Measurements from ENCODE around the gene LCN1.

LCN1 gene

DNA sequence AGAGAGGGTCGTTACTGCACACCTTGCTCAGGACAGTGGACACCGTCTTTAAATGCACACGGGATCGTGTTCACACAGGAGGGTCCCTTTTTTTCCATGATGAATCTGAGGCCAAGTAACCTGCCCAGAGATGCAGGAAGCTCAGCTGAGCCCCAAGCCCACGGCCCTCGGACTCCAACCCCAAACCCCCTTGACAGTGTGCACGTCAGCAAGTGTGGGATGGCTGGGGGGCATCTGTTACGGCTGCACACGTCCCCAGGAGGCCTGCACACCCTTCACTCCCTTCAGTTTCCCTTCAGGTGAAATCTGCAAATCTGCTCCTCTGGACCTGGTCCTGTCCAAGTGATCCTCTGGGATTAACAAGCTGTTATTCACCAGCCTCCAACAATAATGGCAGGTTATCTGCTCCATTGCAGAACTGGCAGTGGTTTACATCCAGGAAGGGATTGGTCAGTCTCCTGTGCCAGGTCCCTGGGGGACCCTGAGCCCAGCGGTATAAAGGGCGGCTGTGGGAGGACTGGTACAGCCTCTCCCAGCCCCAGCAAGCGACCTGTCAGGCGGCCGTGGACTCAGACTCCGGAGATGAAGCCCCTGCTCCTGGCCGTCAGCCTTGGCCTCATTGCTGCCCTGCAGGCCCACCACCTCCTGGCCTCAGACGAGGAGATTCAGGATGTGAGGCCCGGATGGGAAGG lies at the start of gene LCN1:
Gene LCN1, plus strand, starts transcription at position 525 of the 692 bp plus-strand sequence. Its CDS starts 58 bp downstream, at position 583.
- no peaks in the 10 kb centered on the region for H3K4me1 ChIP-seq (ENCODE audit: control insufficient read depth, insufficient read depth, low read length)
- H3K27me3 ChIP-seq (ENCODE audit: control insufficient read depth in 1 of 2, insufficient read depth in 2 of 2, low read length in 2 of 2), result peaks cover 0 to 7% of the 10 kb centered on the region in 2 donors
- H3K4me3 ChIP-seq (ENCODE audit: low read length in 2 of 2), result no peak within 1 kb of the TSS
- H3K9me3 ChIP-seq (ENCODE audit: control insufficient read depth in 2 of 2, low read length in 2 of 2), result no peaks in the 10 kb centered on the region
- H3K27ac ChIP-seq (ENCODE audit: low read length), result no peak within 1 kb of the TSS
- H3K36me3 ChIP-seq (ENCODE audit: control insufficient read depth in 2 of 2, insufficient read depth in 2 of 2, low read length in 2 of 2), result no peaks in the 10 kb centered on the region
- H3K9ac ChIP-seq (ENCODE audit: low read length in 2 of 2), result no peak within 1 kb of the TSS

DNA sequence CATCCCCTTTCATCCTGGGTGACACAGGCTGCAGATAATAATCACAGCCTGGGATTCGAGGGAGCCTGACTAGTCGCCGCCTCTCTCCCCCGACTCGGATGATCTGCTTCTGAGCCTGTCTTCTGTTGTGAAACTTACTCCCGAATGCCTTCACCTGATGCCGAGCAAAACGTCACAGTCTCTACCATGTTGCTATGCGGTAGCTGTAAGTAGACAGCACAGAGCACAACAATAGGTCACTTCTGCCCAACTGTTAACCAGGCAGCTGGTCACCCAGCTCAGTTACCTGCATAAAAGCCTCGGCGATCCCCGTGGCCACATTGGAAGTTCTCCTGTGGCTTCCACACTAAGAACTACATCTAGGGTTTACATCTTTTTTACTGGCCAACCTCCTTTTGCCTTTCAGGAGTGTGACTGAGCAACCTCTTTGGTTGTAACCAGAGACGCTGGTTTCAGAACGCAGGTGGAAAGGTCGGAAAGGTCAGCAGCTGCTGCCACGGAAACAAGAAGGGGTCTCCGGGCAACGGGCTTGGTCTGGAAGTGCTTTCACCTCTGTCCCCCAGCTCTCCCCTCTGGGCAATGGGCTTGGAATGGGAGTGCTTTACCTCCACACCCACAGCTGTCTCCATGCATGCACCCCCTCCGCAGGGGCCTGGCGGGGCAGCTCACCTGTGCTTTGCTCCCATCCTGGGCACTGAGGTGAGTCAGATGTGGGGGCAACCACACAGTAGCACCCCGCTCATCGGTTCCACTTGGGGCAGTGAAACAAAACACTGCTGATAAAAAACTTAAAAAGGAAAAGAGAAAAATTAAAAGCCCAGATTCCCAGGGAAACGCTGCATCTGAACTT lies 49.2 kb upstream of the LCN1 start:
- no peaks in the 10 kb centered on the region for H3K36me3 ChIP-seq (ENCODE audit: control insufficient read depth in 2 of 2, insufficient read depth in 2 of 2, low read length in 2 of 2)
- H3K9ac ChIP-seq (ENCODE audit: low read length in 2 of 2), result no peak overlapping the region
- no peak overlapping the region for H3K4me3 ChIP-seq (ENCODE audit: low read length in 2 of 2)
- H3K27me3 ChIP-seq (ENCODE audit: control insufficient read depth in 1 of 2, insufficient read depth in 2 of 2, low read length in 2 of 2), result peaks cover 0 to 4% of the 10 kb centered on the region in 2 donors
- no peaks in the 10 kb centered on the region for H3K4me1 ChIP-seq (ENCODE audit: control insufficient read depth, insufficient read depth, low read length)
- H3K27ac ChIP-seq (ENCODE audit: low read length), result no peak overlapping the region
- no peaks in the 10 kb centered on the region for H3K9me3 ChIP-seq (ENCODE audit: control insufficient read depth in 2 of 2, low read length in 2 of 2)

DNA sequence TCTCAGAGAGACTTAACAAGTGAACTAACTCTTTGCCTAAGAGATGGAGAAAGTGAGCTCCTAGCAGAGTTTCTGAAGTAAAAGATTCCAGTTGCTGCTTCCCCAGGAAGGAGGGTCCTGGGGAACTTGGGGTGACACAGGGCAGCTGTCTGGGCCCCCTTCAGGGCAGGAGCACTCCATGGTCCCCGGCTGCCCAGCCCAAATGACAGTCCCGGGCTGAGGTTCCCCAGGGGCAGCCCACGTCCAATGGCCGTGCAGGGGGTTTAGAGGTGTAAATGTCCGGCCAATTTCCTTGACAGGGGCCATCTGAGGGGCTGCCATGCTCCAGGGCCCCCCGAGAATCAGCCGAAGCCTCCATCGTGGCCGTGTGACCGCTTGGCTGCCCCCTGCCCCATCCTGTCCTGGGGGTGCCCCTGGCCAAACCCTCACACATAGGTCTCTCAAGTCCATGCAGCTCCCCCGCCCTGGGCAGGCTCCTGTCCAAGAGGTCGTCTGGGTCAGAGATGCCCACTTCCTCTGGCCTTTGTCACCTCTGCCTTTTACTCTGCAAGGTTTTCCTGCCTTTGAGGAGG lies 47.2 kb upstream of the LCN1 start:
- no peak overlapping the region for H3K27ac ChIP-seq (ENCODE audit: low read length)
- peaks cover 0 to 3% of the 10 kb centered on the region in 2 donors for H3K27me3 ChIP-seq (ENCODE audit: control insufficient read depth in 1 of 2, insufficient read depth in 2 of 2, low read length in 2 of 2)
- peaks cover 4% of the 10 kb centered on the region for H3K4me1 ChIP-seq (ENCODE audit: control insufficient read depth, insufficient read depth, low read length)
- H3K4me3 ChIP-seq (ENCODE audit: low read length in 2 of 2), result no peak overlapping the region
- no peaks in the 10 kb centered on the region for H3K36me3 ChIP-seq (ENCODE audit: control insufficient read depth in 2 of 2, insufficient read depth in 2 of 2, low read length in 2 of 2)
- no peaks in the 10 kb centered on the region for H3K9me3 ChIP-seq (ENCODE audit: control insufficient read depth in 2 of 2, low read length in 2 of 2)
- no peak overlapping the region for H3K9ac ChIP-seq (ENCODE audit: low read length in 2 of 2)

DNA sequence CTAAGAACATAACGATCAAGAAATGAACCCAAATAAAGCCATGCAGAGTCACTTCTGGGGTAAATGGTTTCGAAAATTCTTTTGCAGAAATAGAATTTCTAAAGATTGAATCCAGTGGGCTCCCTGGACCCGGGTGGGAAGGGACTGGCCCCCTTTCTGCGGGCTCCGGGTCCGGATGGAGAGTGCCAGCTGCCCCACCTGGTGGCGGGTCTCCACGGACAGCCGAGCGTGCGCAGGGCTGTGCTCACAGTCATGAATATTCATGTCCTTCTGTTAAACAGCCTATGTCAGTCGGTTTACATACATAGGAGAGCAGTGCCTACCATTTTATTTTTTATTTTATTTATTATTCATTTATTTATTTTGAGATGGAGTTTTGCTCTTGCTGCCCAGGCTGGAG lies 46.3 kb upstream of the LCN1 start:
- no peaks in the 10 kb centered on the region for H3K9me3 ChIP-seq (ENCODE audit: control insufficient read depth in 2 of 2, low read length in 2 of 2)
- no peak overlapping the region for H3K4me3 ChIP-seq (ENCODE audit: low read length in 2 of 2)
- H3K9ac ChIP-seq (ENCODE audit: low read length in 2 of 2), result no peak overlapping the region
- H3K27ac ChIP-seq (ENCODE audit: low read length), result no peak overlapping the region
- H3K27me3 ChIP-seq (ENCODE audit: control insufficient read depth in 1 of 2, insufficient read depth in 2 of 2, low read length in 2 of 2), result peaks cover 0 to 3% of the 10 kb centered on the region in 2 donors
- H3K4me1 ChIP-seq (ENCODE audit: control insufficient read depth, insufficient read depth, low read length), result peaks cover 6% of the 10 kb centered on the region
- no peaks in the 10 kb centered on the region for H3K36me3 ChIP-seq (ENCODE audit: control insufficient read depth in 2 of 2, insufficient read depth in 2 of 2, low read length in 2 of 2)

DNA sequence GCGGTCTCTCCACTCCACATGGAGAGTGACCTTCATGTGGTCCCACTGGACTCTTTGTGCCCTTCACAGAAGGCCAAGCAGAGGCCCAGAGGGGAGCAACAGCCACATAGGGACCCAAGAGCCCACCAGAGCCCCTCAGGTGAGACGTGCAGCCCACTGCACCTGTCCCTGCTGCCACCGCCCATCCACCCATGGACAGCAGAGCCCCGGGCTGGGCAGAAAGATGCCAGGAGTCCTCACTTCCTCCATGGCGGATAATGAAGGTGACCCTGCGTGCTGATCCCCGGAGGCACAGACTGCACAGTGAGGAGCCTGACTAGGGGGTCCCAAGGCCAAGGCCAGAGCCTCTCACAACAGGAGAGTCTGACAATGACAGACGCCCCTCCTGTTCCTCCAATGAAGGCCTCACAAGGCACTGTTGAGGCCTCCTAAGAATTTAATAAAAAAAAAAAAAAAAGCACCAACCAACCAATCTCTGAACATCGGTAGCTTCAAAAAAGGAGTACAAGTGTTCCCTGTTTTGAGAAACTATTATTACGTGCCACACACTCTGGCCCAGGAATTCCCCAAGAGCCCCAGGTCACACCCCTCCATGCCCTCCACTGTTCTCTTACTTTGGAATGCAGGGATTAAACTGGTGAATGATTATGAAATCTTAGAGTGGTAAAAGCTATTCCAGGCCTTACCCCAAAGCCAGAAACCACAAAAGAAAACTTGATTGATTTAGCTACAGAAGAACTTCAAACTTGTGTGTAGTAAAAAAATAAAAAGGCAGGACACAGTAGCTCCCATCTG lies 44.5 kb upstream of the LCN1 start:
- H3K27me3 ChIP-seq (ENCODE audit: control insufficient read depth in 1 of 2, insufficient read depth in 2 of 2, low read length in 2 of 2), result no peaks in the 10 kb centered on the region
- H3K27ac ChIP-seq (ENCODE audit: low read length), result no peak overlapping the region
- H3K36me3 ChIP-seq (ENCODE audit: control insufficient read depth in 2 of 2, insufficient read depth in 2 of 2, low read length in 2 of 2), result no peaks in the 10 kb centered on the region
- H3K9ac ChIP-seq (ENCODE audit: low read length in 2 of 2), result no peak overlapping the region
- H3K9me3 ChIP-seq (ENCODE audit: control insufficient read depth in 2 of 2, low read length in 2 of 2), result no peaks in the 10 kb centered on the region
- H3K4me1 ChIP-seq (ENCODE audit: control insufficient read depth, insufficient read depth, low read length), result peaks cover 16% of the 10 kb centered on the region
- H3K4me3 ChIP-seq (ENCODE audit: low read length in 2 of 2), result no peak overlapping the region

DNA sequence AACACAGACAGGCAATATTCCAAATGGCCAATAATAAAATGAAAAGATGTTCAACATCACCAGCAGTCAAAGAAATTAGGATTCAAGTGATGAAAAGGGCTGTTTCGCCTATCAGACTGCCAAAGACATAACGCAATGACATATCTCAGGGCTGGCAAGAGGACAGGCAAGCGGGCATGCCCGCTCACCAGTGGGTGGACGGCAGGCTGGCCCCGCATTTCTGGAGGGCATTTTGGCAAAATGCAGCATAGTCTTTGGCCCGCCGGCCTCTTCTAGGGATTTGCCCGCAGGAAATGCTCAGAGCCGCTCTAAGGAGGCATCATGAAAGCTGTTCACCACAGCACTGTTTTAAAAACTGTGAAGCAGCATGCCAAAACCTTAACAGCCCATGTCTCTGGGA lies 43.0 kb upstream of the LCN1 start:
- Histone ChIP-seq H3K9ac (ENCODE audit: low read length in 2 of 2) (no peak overlapping the region), H3K9me3 (ENCODE audit: control insufficient read depth in 2 of 2, low read length in 2 of 2) (no peaks in the 10 kb centered on the region), H3K27ac (ENCODE audit: low read length) (no peak overlapping the region), H3K4me3 (ENCODE audit: low read length in 2 of 2) (no peak overlapping the region), H3K4me1 (ENCODE audit: control insufficient read depth, insufficient read depth, low read length) (peaks cover 16% of the 10 kb centered on the region), H3K27me3 (ENCODE audit: control insufficient read depth in 1 of 2, insufficient read depth in 2 of 2, low read length in 2 of 2) (no peaks in the 10 kb centered on the region), H3K36me3 (ENCODE audit: control insufficient read depth in 2 of 2, insufficient read depth in 2 of 2, low read length in 2 of 2) (no peaks in the 10 kb centered on the region)

DNA sequence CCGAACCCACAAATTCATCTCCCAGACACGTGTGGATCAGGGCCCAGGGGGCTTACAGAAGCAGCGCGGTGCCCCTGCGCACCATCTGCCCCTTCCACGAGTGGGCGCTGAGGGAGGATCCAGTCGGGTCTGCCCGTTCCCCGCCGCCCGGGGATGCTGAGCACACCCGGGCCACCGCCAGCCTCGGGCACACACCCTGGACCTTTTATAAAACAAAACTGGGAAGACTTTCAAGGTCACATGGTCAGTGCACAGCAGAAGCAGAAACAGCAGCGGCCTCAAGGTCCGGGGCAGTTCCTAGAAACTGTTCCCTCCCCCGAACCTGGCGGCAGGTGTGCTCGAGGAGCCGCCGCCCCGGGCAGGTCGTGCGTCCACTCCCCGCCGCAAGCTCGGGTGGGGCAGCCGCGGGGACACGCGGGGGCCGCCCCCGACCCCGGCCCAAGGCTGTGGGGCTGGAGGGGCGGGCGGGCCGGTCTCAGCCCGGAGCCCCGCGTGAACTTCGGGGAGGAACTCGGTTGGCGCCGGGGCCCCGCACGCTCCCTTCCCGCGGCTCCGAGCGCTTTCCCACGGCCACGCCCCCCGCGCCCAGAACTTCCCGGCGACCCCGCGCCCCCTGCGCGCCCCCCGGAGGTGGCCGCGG lies 42.3 kb upstream of the LCN1 start:
- Histone ChIP-seq H3K9ac (ENCODE audit: low read length in 2 of 2) (peak overlapping the region in 1 of 2 donors; percentile 29), H3K27me3 (ENCODE audit: control insufficient read depth in 1 of 2, insufficient read depth in 2 of 2, low read length in 2 of 2) (no peaks in the 10 kb centered on the region), H3K36me3 (ENCODE audit: control insufficient read depth in 2 of 2, insufficient read depth in 2 of 2, low read length in 2 of 2) (no peaks in the 10 kb centered on the region), H3K4me1 (ENCODE audit: control insufficient read depth, insufficient read depth, low read length) (peaks cover 16% of the 10 kb centered on the region), H3K9me3 (ENCODE audit: control insufficient read depth in 2 of 2, low read length in 2 of 2) (no peaks in the 10 kb centered on the region), H3K4me3 (ENCODE audit: low read length in 2 of 2) (peak overlapping the region; percentile 41 to 68), H3K27ac (ENCODE audit: low read length) (no peak overlapping the region)

DNA sequence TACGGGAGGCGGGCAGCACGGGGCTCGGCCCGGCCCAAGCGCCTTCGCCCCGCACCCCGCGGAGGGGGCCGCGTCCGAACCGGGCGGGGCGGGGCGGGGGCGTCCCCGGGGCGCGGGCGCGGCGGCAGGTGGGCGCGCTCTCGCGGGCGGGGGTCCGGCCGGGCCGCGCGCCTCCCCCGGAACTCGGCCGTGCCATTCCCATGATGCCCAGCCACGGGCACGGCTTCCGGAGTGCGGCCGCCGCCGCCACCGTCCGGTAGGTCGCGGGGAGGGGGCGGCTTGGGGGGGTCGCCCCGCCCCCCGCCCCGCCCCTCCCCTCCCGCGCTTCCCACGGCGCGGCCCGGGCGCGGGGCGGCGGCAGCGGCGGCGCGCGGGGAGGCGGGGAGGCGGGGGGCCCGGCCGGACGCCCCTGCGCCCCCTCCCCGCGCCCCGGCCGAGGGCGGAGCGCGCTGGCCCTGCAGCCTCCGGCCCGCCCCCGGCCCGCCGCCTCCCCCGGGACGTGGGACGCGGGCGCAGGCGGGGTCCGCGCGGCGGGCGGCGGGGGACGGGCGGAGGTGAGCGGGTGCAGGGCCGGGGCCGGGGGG lies 41.7 kb upstream of the LCN1 start, which contains the start of gene PPP1R26:
Gene PPP1R26, plus strand, starts transcription at position 314 of the 584 bp plus-strand sequence. CDS start 4,729 bp downstream, outside the sequence.
- Histone ChIP-seq H3K9me3 (ENCODE audit: control insufficient read depth in 2 of 2, low read length in 2 of 2) (no peaks in the 10 kb centered on the region), H3K9ac (ENCODE audit: low read length in 2 of 2) (peak within 1 kb of the TSS; percentile 55 to 62), H3K36me3 (ENCODE audit: control insufficient read depth in 2 of 2, insufficient read depth in 2 of 2, low read length in 2 of 2) (peaks cover 0 to 3% of the 10 kb centered on the region in 2 donors), H3K27me3 (ENCODE audit: control insufficient read depth in 1 of 2, insufficient read depth in 2 of 2, low read length in 2 of 2) (no peaks in the 10 kb centered on the region), H3K4me1 (ENCODE audit: control insufficient read depth, insufficient read depth, low read length) (peaks cover 16% of the 10 kb centered on the region), H3K4me3 (ENCODE audit: low read length in 2 of 2) (peak within 1 kb of the TSS; percentile 41 to 78), H3K27ac (ENCODE audit: low read length) (no peak within 1 kb of the TSS)

DNA sequence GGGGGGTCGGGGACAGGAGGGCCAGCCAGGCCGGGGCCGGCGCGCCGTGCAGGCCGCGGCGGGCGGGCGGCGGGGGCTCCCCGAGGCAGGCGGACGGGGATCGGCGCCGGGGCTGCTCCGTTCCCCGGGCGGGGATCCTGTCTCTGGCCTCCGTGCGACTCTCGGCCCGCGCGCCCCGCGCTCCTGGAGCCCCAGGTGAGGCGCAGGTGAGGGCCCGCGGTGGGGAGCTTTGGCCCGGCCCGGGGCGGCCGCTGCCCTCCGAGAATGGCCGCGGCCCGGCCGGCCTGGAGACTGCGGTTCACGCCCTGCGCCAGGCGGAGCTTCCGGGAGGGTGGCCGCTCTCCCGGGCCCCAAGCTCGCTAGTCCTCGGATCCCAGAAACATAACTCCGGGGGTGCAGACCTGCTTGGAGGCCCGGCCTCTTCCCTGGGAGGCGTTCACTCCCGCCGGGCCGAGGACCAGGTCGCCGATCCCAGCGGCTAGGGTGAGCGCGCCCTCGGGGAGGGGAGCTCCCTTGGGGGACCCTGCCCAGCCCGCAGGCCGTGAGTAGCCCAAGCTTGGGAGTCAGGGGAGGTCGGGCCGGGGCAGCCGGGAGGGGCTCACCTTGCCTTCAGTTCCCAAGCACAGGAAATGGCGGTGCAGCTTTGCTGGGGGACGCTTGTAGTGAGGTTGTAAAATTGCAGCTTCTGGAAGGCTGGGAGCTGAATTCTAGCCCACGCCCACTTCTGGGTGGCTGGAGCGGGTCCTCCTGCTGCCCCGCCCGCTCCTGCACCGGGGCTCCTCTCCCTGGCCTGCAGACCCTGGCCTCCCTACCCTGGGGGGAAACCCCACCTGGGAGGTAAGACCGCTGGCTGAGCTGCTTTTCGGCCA lies 40.9 kb upstream of the LCN1 start:
- Histone ChIP-seq H3K4me3 (ENCODE audit: low read length in 2 of 2) (peak overlapping the region; percentile 40 to 78), H3K27me3 (ENCODE audit: control insufficient read depth in 1 of 2, insufficient read depth in 2 of 2, low read length in 2 of 2) (no peaks in the 10 kb centered on the region), H3K36me3 (ENCODE audit: control insufficient read depth in 2 of 2, insufficient read depth in 2 of 2, low read length in 2 of 2) (peaks cover 4 to 7% of the 10 kb centered on the region in 2 donors), H3K27ac (ENCODE audit: low read length) (no peak overlapping the region), H3K9ac (ENCODE audit: low read length in 2 of 2) (peak overlapping the region; percentile 55 to 62), H3K4me1 (ENCODE audit: control insufficient read depth, insufficient read depth, low read length) (peaks cover 16% of the 10 kb centered on the region), H3K9me3 (ENCODE audit: control insufficient read depth in 2 of 2, low read length in 2 of 2) (no peaks in the 10 kb centered on the region)

Data from stomach smooth muscle (tissue), 2 donors.